ENCODE results near the gene C1S. TPM values are rescaled to one million over a fixed set of nuclear protein-coding genes. Genes with fewer than 3 reads are reported as not detected.

The C1S gene
- total and polyA plus RNA-seq, 8 donors: 111 to 326 (median 124) TPM

DNA sequence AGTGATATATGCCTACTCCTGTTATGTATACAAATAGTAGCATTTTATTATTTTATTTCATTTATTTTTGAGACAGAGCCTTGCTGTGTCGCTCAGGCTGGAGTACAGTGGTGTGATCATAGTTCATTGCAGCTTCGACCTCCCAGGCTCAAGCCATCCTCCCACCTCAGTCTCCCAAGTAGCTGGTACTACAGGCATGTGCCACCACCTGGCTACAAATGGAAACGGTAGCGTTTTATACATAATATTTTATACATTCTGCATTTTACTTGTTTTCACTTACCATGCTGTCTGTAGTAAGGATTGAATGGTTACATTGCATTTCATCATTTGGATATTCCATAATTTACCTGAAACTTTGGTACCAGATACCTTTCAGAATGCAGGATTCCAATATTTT, 17.6 kb downstream of the C1S start:
- H3K36me3 ChIP-seq: peaks cover 0 to 31% of the 10 kb centered on the region in 2 donors
- DNase-seq (no peak), ATAC-seq (no peak)
- intact Hi-C loops (cut with DNase I): no loop called here
- peaks cover 6 to 16% of the 10 kb centered on the region in 2 donors for H3K4me1 ChIP-seq
- TF ChIP-seq, protein P1, sequence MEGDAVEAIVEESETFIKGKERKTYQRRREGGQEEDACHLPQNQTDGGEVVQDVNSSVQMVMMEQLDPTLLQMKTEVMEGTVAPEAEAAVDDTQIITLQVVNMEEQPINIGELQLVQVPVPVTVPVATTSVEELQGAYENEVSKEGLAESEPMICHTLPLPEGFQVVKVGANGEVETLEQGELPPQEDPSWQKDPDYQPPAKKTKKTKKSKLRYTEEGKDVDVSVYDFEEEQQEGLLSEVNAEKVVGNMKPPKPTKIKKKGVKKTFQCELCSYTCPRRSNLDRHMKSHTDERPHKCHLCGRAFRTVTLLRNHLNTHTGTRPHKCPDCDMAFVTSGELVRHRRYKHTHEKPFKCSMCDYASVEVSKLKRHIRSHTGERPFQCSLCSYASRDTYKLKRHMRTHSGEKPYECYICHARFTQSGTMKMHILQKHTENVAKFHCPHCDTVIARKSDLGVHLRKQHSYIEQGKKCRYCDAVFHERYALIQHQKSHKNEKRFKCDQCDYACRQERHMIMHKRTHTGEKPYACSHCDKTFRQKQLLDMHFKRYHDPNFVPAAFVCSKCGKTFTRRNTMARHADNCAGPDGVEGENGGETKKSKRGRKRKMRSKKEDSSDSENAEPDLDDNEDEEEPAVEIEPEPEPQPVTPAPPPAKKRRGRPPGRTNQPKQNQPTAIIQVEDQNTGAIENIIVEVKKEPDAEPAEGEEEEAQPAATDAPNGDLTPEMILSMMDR (IDR thresholded peaks at IDR 0.05): no peak
- no peaks in the 10 kb centered on the region for H3K9me3 ChIP-seq
- no peak overlapping the region for H3K27ac ChIP-seq
- H3K27me3 ChIP-seq: no peaks in the 10 kb centered on the region
- H3K4me3 ChIP-seq: no peak overlapping the region

DNA sequence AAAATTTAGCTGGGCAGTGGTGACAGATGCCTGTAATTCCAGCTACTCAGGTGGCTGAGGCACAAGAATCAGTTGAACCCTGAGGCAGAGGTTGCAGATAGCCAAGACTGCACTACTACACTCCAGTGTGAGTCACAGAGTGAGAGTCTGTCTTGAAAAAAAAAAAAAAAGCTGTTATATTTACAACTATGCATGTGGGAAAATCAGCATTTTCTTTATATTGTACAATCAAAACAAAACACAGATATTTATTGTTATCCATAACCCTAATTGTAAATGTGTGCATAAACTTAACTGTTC, 19.3 kb downstream of the C1S start:
- H3K9me3 ChIP-seq: no peaks in the 10 kb centered on the region
- DNase-seq (no peak), ATAC-seq (peak; percentile 81)
- intact Hi-C loops (cut with DNase I): no loop called here
- TF ChIP-seq, protein P1 (IDR thresholded peaks at IDR 0.05): no peak
- H3K4me3 ChIP-seq: no peak overlapping the region
- peak overlapping the region; percentile 55 to 74 for H3K27ac ChIP-seq
- peaks cover 0 to 33% of the 10 kb centered on the region in 2 donors for H3K36me3 ChIP-seq
- peaks cover 6 to 16% of the 10 kb centered on the region in 2 donors for H3K4me1 ChIP-seq
- no peaks in the 10 kb centered on the region for H3K27me3 ChIP-seq

DNA sequence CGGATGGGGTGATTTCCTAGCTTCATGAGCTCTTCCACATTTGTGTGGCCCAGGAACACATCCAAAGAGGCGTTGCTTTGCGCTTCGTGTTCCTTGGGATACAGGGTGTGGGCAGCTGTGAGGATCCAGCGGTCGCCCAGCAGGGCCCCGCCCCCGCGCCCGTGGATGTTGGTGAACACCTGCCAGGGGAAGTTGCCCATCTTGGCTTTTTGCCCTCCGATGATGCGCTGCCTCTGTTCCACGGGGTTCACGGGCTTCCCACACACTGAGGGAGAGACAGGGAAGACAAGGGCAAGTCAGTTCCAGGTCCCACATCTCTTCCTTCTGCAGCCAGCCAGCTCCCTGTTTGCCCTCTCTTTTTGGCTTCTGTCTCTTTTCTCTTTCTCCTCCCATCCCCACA, 20.5 kb downstream of the C1S start:
- H3K27ac ChIP-seq: no peak overlapping the region
- DNase-seq (no peak), ATAC-seq (no peak)

DNA sequence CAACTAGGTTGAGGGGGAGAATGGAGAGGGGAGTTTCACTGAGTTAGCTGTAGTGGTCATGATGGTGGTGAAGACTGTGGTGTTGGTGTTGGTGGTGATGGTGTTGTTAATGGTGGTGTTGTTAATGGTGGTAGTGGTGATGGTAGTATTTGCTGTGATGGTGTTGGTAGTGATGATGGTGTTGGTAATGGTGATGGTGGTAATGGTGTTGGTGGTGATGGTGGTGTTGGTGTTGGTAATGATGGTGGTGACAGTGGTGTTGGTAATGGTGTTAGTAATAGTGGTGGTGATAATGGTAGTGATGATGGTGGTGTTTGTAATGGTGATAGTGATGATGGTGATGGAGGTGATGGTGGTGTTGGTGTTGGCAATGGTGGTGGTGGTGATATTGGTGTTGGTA, 22.6 kb downstream of the C1S start:
- Histone ChIP-seq H3K36me3 (peaks cover 0 to 60% of the 10 kb centered on the region in 2 donors), H3K4me1 (peaks cover 6 to 16% of the 10 kb centered on the region in 2 donors), H3K9me3 (no peaks in the 10 kb centered on the region), H3K27me3 (no peaks in the 10 kb centered on the region), H3K4me3 (no peak overlapping the region), H3K27ac (no peak overlapping the region)
- ATAC-seq (no peak), DNase-seq (no peak)
- TF ChIP-seq, protein P1 (IDR thresholded peaks at IDR 0.05): no peak
- intact Hi-C loops (cut with DNase I): no loop called here

More for the DNA sequence above, 20.5 kb downstream of the C1S start:
- Histone ChIP-seq H3K4me3 (no peak overlapping the region), H3K4me1 (peaks cover 6 to 16% of the 10 kb centered on the region in 2 donors), H3K36me3 (peaks cover 0 to 41% of the 10 kb centered on the region in 2 donors), H3K9me3 (no peaks in the 10 kb centered on the region), H3K27me3 (no peaks in the 10 kb centered on the region)
- TF ChIP-seq, protein P1 (IDR thresholded peaks at IDR 0.05): no peak
- intact Hi-C loops (cut with DNase I): no loop called here

DNA sequence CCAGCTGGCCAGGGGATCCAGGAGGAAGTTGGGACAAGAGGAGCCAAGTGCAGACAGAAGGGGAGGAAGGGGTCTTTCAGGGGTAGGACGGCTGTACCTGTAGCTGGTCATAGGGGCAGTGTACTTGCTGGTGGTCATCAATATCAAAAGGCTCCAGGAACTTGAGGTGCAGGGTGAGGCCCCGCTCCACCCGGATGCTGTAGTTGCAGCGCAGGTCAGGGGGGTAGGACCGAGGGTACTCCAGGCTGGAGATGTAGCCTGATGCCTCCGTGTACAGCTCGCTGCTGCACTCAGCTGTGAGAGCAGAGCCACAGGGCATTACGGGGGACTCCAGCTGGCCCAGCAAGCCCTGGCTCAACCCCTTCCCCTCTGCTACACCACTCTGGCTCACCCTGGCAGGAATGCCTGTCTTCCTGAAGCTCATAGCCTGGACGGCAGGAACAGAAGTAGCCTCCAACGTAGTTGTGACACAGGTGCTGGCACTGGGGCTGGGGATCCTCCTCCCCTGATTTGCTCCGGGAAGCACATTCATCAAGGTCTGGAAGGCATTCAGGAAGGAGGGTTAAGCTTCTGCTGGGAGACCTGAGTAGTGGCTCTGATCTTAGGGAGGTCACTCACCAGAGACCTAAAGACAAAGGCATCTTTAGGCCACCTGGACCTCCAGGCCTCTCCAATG, 28.8 kb downstream of the C1S start:
- Histone ChIP-seq H3K9me3 (no peaks in the 10 kb centered on the region), H3K4me3 (no peak overlapping the region), H3K4me1 (peaks cover 0 to 10% of the 10 kb centered on the region in 2 donors), H3K36me3 (peaks cover 0 to 43% of the 10 kb centered on the region in 2 donors), H3K27me3 (no peaks in the 10 kb centered on the region), H3K27ac (no peak overlapping the region)
- no peak for DNase-seq
- intact Hi-C loops (cut with DNase I): no loop called here
- TF ChIP-seq, protein P1 (IDR thresholded peaks at IDR 0.05): no peak
- ATAC-seq: no peak
